ENCODE results near the gene SNRPA1. TPM values are rescaled to one million over a fixed set of nuclear protein-coding genes. Genes with fewer than 3 reads are reported as not detected.

Gene SNRPA1
- total and polyA plus RNA-seq, 2 donors (not counting 1 experiment from before 2014, with no cell fraction given) = 97.7 to 113 TPM

- TF ChIP-seq EZH2 (IDR thresholded peaks at IDR 0.05; ENCODE audit: borderline replicate concordance, insufficient read depth, low read depth, low read length, poor library complexity, severe bottlenecking) (no peak), CTCF (IDR thresholded peaks at IDR 0.05) (no peak)
- WGBS (ENCODE audit: insufficient coverage) = 36% methylated on average over 10 of the region's 14 CpGs
- Histone ChIP-seq H2AFZ (ENCODE audit: insufficient read depth, low read depth, low read length, poor library complexity, severe bottlenecking) (peak overlapping the region; percentile 89), H3K9me3 (ENCODE audit: control extremely low read depth in 1 of 3, control insufficient read depth in 2 of 3, insufficient read depth in 1 of 3, low read length in 2 of 3) (no peaks in the 10 kb centered on the region), H3K4me2 (replicated peaks; ENCODE audit: low read depth, low read length, poor library complexity, severe bottlenecking) (peak overlapping the region; percentile 76), H3K36me3 (replicated peaks in 1 of 2; ENCODE audit: control extremely low read depth in 1 of 2, control insufficient read depth in 1 of 2, extremely low read depth in 1 of 2, insufficient read depth in 2 of 2, low read length in 1 of 2) (peaks cover 7 to 49% of the 10 kb centered on the region in 2 experiments), H3K4me1 (ENCODE audit: control insufficient read depth in 2 of 2, insufficient read depth in 2 of 2, low read length in 2 of 2) (peaks cover 10 to 20% of the 10 kb centered on the region in 2 donors), H3K27me3 (replicated peaks in 1 of 4; ENCODE audit: control extremely low read depth in 1 of 4, control insufficient read depth in 3 of 4, insufficient read depth in 4 of 4, low read length in 3 of 4) (no peaks in the 10 kb centered on the region), H4K20me1 (ENCODE audit: control insufficient read depth, insufficient read depth, low read length, poor library complexity, severe bottlenecking) (no peaks in the 10 kb centered on the region), H3K9ac (ENCODE audit: low read length) (peak overlapping the region; percentile 81), H3K79me2 (ENCODE audit: control insufficient read depth, insufficient read depth, low read length) (peaks cover 19% of the 10 kb centered on the region), H3K27ac (ENCODE audit: low read length in 2 of 2) (peak overlapping the region; percentile 39 to 85), H3K4me3 (ENCODE audit: control extremely low read depth in 1 of 5, extremely low read depth in 1 of 5, insufficient read depth in 1 of 5, low read depth in 2 of 5, low read length in 4 of 5) (peak overlapping the region; percentile 19 to 96 (median 84))
- no peaks in the 10 kb centered on the region for H3K9me3 Mint-ChIP-seq (ENCODE audit: insufficient read depth)
- POLR2A ChIA-PET = no interaction called here
- ATAC-seq (ENCODE audit: low read depth) = no peak
- peak overlapping the region; percentile 96 for H3K4me3 Mint-ChIP-seq
- H3K27me3 Mint-ChIP-seq = no peaks in the 10 kb centered on the region
- H3K4me1 Mint-ChIP-seq = peaks cover 12% of the 10 kb centered on the region
- DNase-seq = peak; percentile 37
- CTCF ChIA-PET = interaction anchor here (0.7 to 4.3 kb wide), 5 partner anchors 9 to 753 kb away, joined by 3 to 19 read pairs (median 7); partner anchors contain the start of gene SNRPA1
- intact Hi-C loops (cut with micrococcal nuclease) = loop anchor here (1.0 kb wide), 3 partner anchors 18 to 188 kb away; partner anchors contain the start of gene CHSY1
- peak overlapping the region; percentile 84 for H3K27ac Mint-ChIP-seq
Measured at GRCh38 chr15:101276501-101277037, 18.5 kb downstream of the SNRPA1 start.

GRCh38 chr15:101275018-101275417 lies 20.0 kb downstream of the SNRPA1 start:
- no peak overlapping the region for H3K9ac ChIP-seq (ENCODE audit: low read length)
- DNase-seq = no peak
- Mint-ChIP-seq H3K9me3 (ENCODE audit: insufficient read depth) (no peaks in the 10 kb centered on the region), H3K4me1 (peaks cover 12% of the 10 kb centered on the region), H3K27me3 (no peaks in the 10 kb centered on the region), H3K4me3 (no peak overlapping the region), H3K27ac (no peak overlapping the region)
- no peak overlapping the region for H3K27ac ChIP-seq (ENCODE audit: low read length in 2 of 2)
- H3K36me3 ChIP-seq (replicated peaks in 1 of 2; ENCODE audit: control extremely low read depth in 1 of 2, control insufficient read depth in 1 of 2, extremely low read depth in 1 of 2, insufficient read depth in 2 of 2, low read length in 1 of 2) = peaks cover 4 to 50% of the 10 kb centered on the region in 2 experiments
- TF ChIP-seq EZH2 (IDR thresholded peaks at IDR 0.05; ENCODE audit: borderline replicate concordance, insufficient read depth, low read depth, low read length, poor library complexity, severe bottlenecking) (no peak), CTCF (IDR thresholded peaks at IDR 0.05) (no peak)
- intact Hi-C loops (cut with micrococcal nuclease) = no loop called here
- no peak for ATAC-seq (ENCODE audit: low read depth)
- peaks cover 19% of the 10 kb centered on the region for H3K79me2 ChIP-seq (ENCODE audit: control insufficient read depth, insufficient read depth, low read length)
- H3K4me3 ChIP-seq (ENCODE audit: control extremely low read depth in 1 of 5, extremely low read depth in 1 of 5, insufficient read depth in 1 of 5, low read depth in 2 of 5, low read length in 4 of 5) = no peak overlapping the region
- no peaks in the 10 kb centered on the region for H4K20me1 ChIP-seq (ENCODE audit: control insufficient read depth, insufficient read depth, low read length, poor library complexity, severe bottlenecking)
- peaks cover 10 to 20% of the 10 kb centered on the region in 2 donors for H3K4me1 ChIP-seq (ENCODE audit: control insufficient read depth in 2 of 2, insufficient read depth in 2 of 2, low read length in 2 of 2)
- WGBS (ENCODE audit: insufficient coverage) = no CpG with 5 or more reads among the region's 5 CpGs
- H3K9me3 ChIP-seq (ENCODE audit: control extremely low read depth in 1 of 3, control insufficient read depth in 2 of 3, insufficient read depth in 1 of 3, low read length in 2 of 3) = no peaks in the 10 kb centered on the region
- POLR2A ChIA-PET = no interaction called here
- no peak overlapping the region for H2AFZ ChIP-seq (ENCODE audit: insufficient read depth, low read depth, low read length, poor library complexity, severe bottlenecking)
- H3K27me3 ChIP-seq (replicated peaks in 1 of 4; ENCODE audit: control extremely low read depth in 1 of 4, control insufficient read depth in 3 of 4, insufficient read depth in 4 of 4, low read length in 3 of 4) = no peaks in the 10 kb centered on the region
- H3K4me2 ChIP-seq (replicated peaks; ENCODE audit: low read depth, low read length, poor library complexity, severe bottlenecking) = no peak overlapping the region
- CTCF ChIA-PET = interaction anchor here (0.8 to 4.3 kb wide), 4 partner anchors 11 to 23 kb away, joined by 3 to 19 read pairs (median 6); partner anchors contain the start of gene CHSY1

All from B cell (primary cell).